D721Med (cell line): ENCODE results near the gene PDK1.
"Not testable (repeated sequence)": the region's sequence is repeated elsewhere in the genome, so short reads cannot be mapped to it uniquely, and the experiment has no call there.

Experiments
- DNase-seq: peaks from one replicate; pipeline ENCODE4 v3.0.0; 2011; ENCODE audit warnings: low spot score; ENCODE audit not compliant: insufficient read length
- FAIRE-seq: peaks from 2 replicates; lab custom pipeline; 2011; peaks lifted over from hg19 to GRCh38; lab: Jason Lieb, UNC
- CTCF ChIP-seq: IDR thresholded peaks from 2 replicates; pipeline ENCODE4 v1.5.1; 2012; ENCODE audit warnings: mild to moderate bottlenecking, control low read depth; ENCODE audit not compliant: insufficient read depth; ENCODE audit errors: missing control alignments

PDK1 gene

GRCh38 chr2:172539767-172540166, 16.1 kb upstream of the PDK1 start:
- no peak for FAIRE-seq
- TF ChIP-seq CTCF, result no peak

GRCh38 chr2:172540421-172540820, 15.5 kb upstream of the PDK1 start:
- no peak for DNase-seq
- FAIRE-seq, result no peak
- no peak for TF ChIP-seq CTCF

More at GRCh38 chr2:172539767-172540166, 16.1 kb upstream of the PDK1 start:
- DNase-seq, result no peak

GRCh38 chr2:172545408-172546075, 10.3 kb upstream of the PDK1 start:
- no peak for FAIRE-seq

GRCh38 chr2:172549131-172549530, 6.8 kb upstream of the PDK1 start:
- no peak for TF ChIP-seq CTCF
- FAIRE-seq, result no peak
- DNase-seq, result no peak

More at GRCh38 chr2:172545408-172546075, 10.3 kb upstream of the PDK1 start:
- no peak for TF ChIP-seq CTCF
- no peak for DNase-seq

GRCh38 chr2:172549802-172550201, 6.1 kb upstream of the PDK1 start:
- DNase-seq, FAIRE-seq: not testable (repeated sequence)

- DNase-seq (no peak), FAIRE-seq (no peak)
- TF ChIP-seq CTCF, result no peak
Observed at GRCh38 chr2:172550419-172550818, 5.5 kb upstream of the PDK1 start.

- no peak for DNase-seq
- TF ChIP-seq CTCF, result no peak
- FAIRE-seq, result no peak
Observed at GRCh38 chr2:172551271-172551670, 4.6 kb upstream of the PDK1 start.
